Measurements from ENCODE around the gene SPATA24.
"Not testable (repeated sequence)": the region's sequence is repeated elsewhere in the genome, so short reads cannot be mapped to it uniquely, and the experiment has no call there.

SPATA24 gene

GRCh38 chr5:139403787-139404483, at the start of gene SPATA24:
Gene SPATA24, minus strand, starts transcription at chr5:139404089. Its CDS starts 29 bp downstream, at chr5:139404060.
- DNase-seq (ENCODE audit: low read depth in 3 of 3), result peak; percentile 96 to 99 (median 97)

GRCh38 chr5:139451878-139452660, 48.2 kb upstream of the SPATA24 start:
- DNase-seq (ENCODE audit: low read depth in 3 of 3), result no peak

- no peak for DNase-seq (ENCODE audit: low read depth in 3 of 3)
Measured at GRCh38 chr5:139451176-139451575, 47.3 kb upstream of the SPATA24 start.

GRCh38 chr5:139446956-139447779, 43.3 kb upstream of the SPATA24 start:
- peak in 1 of 3 donors; percentile 48 for DNase-seq (ENCODE audit: low read depth in 3 of 3)

GRCh38 chr5:139445325-139446170, 41.7 kb upstream of the SPATA24 start:
- DNase-seq (ENCODE audit: low read depth in 3 of 3), result no peak

GRCh38 chr5:139443831-139444453, 40.1 kb upstream of the SPATA24 start:
- no peak for DNase-seq (ENCODE audit: low read depth in 3 of 3)

GRCh38 chr5:139440416-139440815, 36.5 kb upstream of the SPATA24 start:
- not testable (repeated sequence) for DNase-seq (ENCODE audit: low read depth in 3 of 3)

- DNase-seq (ENCODE audit: low read depth in 3 of 3), result peak; percentile 82 to 93 (median 87)
Measured at GRCh38 chr5:139439013-139439903, 35.4 kb upstream of the SPATA24 start, which contains the start of gene DNAJC18. Gene DNAJC18, minus strand, starts transcription at chr5:139439525. Its CDS starts 80 bp downstream, at chr5:139439445.

- DNase-seq (ENCODE audit: low read depth in 3 of 3), result no peak
Measured at GRCh38 chr5:139438707-139439012, 34.8 kb upstream of the SPATA24 start.

- DNase-seq (ENCODE audit: low read depth in 3 of 3), result no peak
Measured at GRCh38 chr5:139435676-139436075, 31.8 kb upstream of the SPATA24 start.

- no peak for DNase-seq (ENCODE audit: low read depth in 3 of 3)
Measured at GRCh38 chr5:139431706-139432105, 27.8 kb upstream of the SPATA24 start.

GRCh38 chr5:139430015-139430414, 26.1 kb upstream of the SPATA24 start:
- no peak for DNase-seq (ENCODE audit: low read depth in 3 of 3)

- DNase-seq (ENCODE audit: low read depth in 3 of 3), result no peak
Measured at GRCh38 chr5:139426203-139426885, 22.5 kb upstream of the SPATA24 start.

GRCh38 chr5:139425497-139425896, 21.6 kb upstream of the SPATA24 start:
- DNase-seq (ENCODE audit: low read depth in 3 of 3), result no peak

GRCh38 chr5:139422307-139422893, 18.5 kb upstream of the SPATA24 start:
- DNase-seq (ENCODE audit: low read depth in 3 of 3), result peak in 1 of 3 donors; percentile 34

- no peak for DNase-seq (ENCODE audit: low read depth in 3 of 3)
Measured at GRCh38 chr5:139419226-139420192, 15.6 kb upstream of the SPATA24 start.

GRCh38 chr5:139418793-139419192, 14.9 kb upstream of the SPATA24 start:
- DNase-seq (ENCODE audit: low read depth in 3 of 3), result no peak

GRCh38 chr5:139417214-139417613, 13.3 kb upstream of the SPATA24 start:
- DNase-seq (ENCODE audit: low read depth in 3 of 3), result no peak

Measured in stimulated activated CD4-positive, alpha-beta T cell treated with anti-CD3 and anti-CD28 coated beads, TNF-alpha, amount 100 ng/mL, for 48 hours (primary cell).